Ovary (tissue), 3 donors: ENCODE data around the gene LCP2.

Experiments
- CTCF ChIP-seq, 3 donors: fragments of 450-650 bp in 2 of 3; fragments of 200-600 bp in 1 of 3; IDR thresholded peaks; one replicate each; pipeline versions ENCODE4 v1.5.1 to v1.8.0; 2016 to 2022; ENCODE audit warnings: antibody characterized with exemption in 3 of 3, mild to moderate bottlenecking in 1 of 3
- POLR2A ChIP-seq: fragments of 450-650 bp; IDR thresholded peaks from one replicate; pipeline ENCODE4 v1.6.1; 2017; ENCODE audit warnings: antibody characterized with exemption, mild to moderate bottlenecking, moderate library complexity
- donor health status: DM: no; HTN: no; CAD: no.

- TF ChIP-seq POLR2A (no peak), CTCF (IDR thresholded peaks at IDR 0.05) (no peak)
These were observed 1.3 kb downstream of the LCP2 start for GRCh38 chr5:170296036-170296934.
